Left lung (tissue), 14 donors: ENCODE data around the gene FXYD4. TPM values are rescaled to one million over a fixed set of nuclear protein-coding genes. Genes with fewer than 3 reads are reported as not detected.

Source experiments
- ATAC-seq: fragments of 200-7000 bp; cut with Tn5 transposase; one replicate; pipeline ENCODE4 v1.9.1; 2020; ENCODE audit warnings: moderate library complexity
- DNase-seq, 4 donors: peaks; one replicate each; pipeline ENCODE4 v3.0.0-alpha.2; 2013 to 2020
- H3K27ac ChIP-seq, 2 donors: fragments of 200-600 bp; sonication (generic) in 1 of 2; one replicate each; pipeline versions ENCODE4 v1.5.0 to v1.8.0; 2020 to 2021
- H3K27me3 ChIP-seq, 2 donors: fragments of 200-600 bp; sonication (generic) in 1 of 2; one replicate each; pipeline versions ENCODE4 v1.5.0 to v1.8.0; 2020 to 2021
- H3K36me3 ChIP-seq, 2 donors: fragments of 200-600 bp; sonication (generic) in 1 of 2; one replicate each; pipeline versions ENCODE4 v1.5.0 to v1.8.0; 2020 to 2021
- H3K4me1 ChIP-seq, 2 donors: fragments of 200-600 bp; one replicate each; pipeline ENCODE4 v1.8.0; 2021
- H3K4me3 ChIP-seq, 2 donors: fragments of 200-600 bp; sonication (generic) in 1 of 2; one replicate each; pipeline versions ENCODE4 v1.5.0 to v1.8.0; 2020 to 2021; ENCODE audit warnings: mild to moderate bottlenecking in 1 of 2
- H3K9me3 ChIP-seq, 2 donors: fragments of 200-600 bp; sonication (generic) in 1 of 2; one replicate each; pipeline versions ENCODE4 v1.5.0 to v1.8.0; 2020 to 2021
- CTCF ChIP-seq, 2 donors: fragments of 200-600 bp; sonication (generic) in 1 of 2; IDR thresholded peaks; one replicate each; pipeline versions ENCODE4 v1.5.0 to v1.8.0; 2021; ENCODE audit warnings: antibody characterized with exemption in 2 of 2
- intact Hi-C, 2 donors: fragments of 100-400 bp; cut with DNase I; formaldehyde crosslinking; loops; one replicate each; pipeline versions ENCODE4 v1.11.2 to v1.14.2; 2022
- long read RNA-seq, 12 donors: library from polyadenylated mRNA in 2 of 12; unstranded in 2 of 12; transcript quantifications; one replicate each; pipeline ENCODE4 v2.0.0 and lab custom pipeline, GENCODE V29; 2019 to 2026
- polyA plus RNA-seq, 6 donors: library from polyadenylated mRNA; unstranded; fragments of 120-200 nt; gene quantifications; one replicate each; pipeline ENCODE4 v1.2.1, GENCODE V29; 2013; ENCODE audit not compliant: insufficient read length in 6 of 6
- total RNA-seq, 2 donors: library from RNA; stranded (reverse); fragmentation: NEBNext Ultra II Directional; extraction: Animal tissue kit (Norgen Biotek cat#: 25700); gene quantifications; one replicate each; pipeline ENCODE4 v1.2.1, GENCODE V29; 2021
- donor health status: DM: no; HTN: yes; CAD: no.
- donor health status: DM: no; HTN: no; CAD: no.

FXYD4 gene
- 1 to 10 TPM; 1.0 to 6.0 TPM for total RNA-seq
- polyA plus RNA-seq: not detected
- long read RNA-seq, donor 1: 0 reads
- long read RNA-seq, donor 2: 0 reads
- long read RNA-seq, donor 3: 0 reads
- long read RNA-seq, donor 4, partial matches to known transcripts: 0 of 3 reads
- long read RNA-seq, donor 4, other reads (novel, unspliced or antisense): 0 of 3 reads
- long read RNA-seq, donor 5, partial matches to known transcripts: 490 of 562 reads
- long read RNA-seq, donor 5, other reads (novel, unspliced or antisense): 72 of 562 reads
- long read RNA-seq, donor 6: 0 reads
- long read RNA-seq, donor 7, partial matches to known transcripts: 29 of 84 reads
- long read RNA-seq, donor 7, other reads (novel, unspliced or antisense): 55 of 84 reads
- long read RNA-seq, donor 8, partial matches to known transcripts: 75 of 150 reads
- long read RNA-seq, donor 8, other reads (novel, unspliced or antisense): 75 of 150 reads
- long read RNA-seq, donor 9: 0 reads
- long read RNA-seq, donor 10, partial matches to known transcripts: 0 of 1 reads
- long read RNA-seq, donor 10, other reads (novel, unspliced or antisense): 0 of 1 reads
- long read RNA-seq, donor 11: 0 reads
- long read RNA-seq, donor 12: 0 reads

- Histone ChIP-seq H3K27ac (no peak within 1 kb of the TSS), H3K9me3 (no peaks in the 10 kb centered on the region), H3K4me1 (no peaks in the 10 kb centered on the region), H3K36me3 (no peaks in the 10 kb centered on the region), H3K27me3 (no peaks in the 10 kb centered on the region), H3K4me3 (no peak within 1 kb of the TSS)
- ATAC-seq: peak; percentile 89
- TF ChIP-seq CTCF (IDR thresholded peaks at IDR 0.05): no peak
- intact Hi-C loops: no loop called here
- DNase-seq: peak in 3 of 4 donors; percentile 19 to 85 (median 76)
Observed at GRCh38 chr10:43371418-43371817, at the start of gene FXYD4. FXYD4 (plus strand) TSS chr10:43371636; CDS start chr10:43373747, 2,111 bp downstream.

GRCh38 chr10:43322331-43322730, 49.1 kb upstream of the FXYD4 start:
- intact Hi-C loops: no loop called here
- H3K27me3 ChIP-seq: peaks cover 0 to 11% of the 10 kb centered on the region in 2 donors
- DNase-seq: peak in 2 of 4 donors; percentile 11 to 23
- H3K27ac ChIP-seq: no peak overlapping the region
- H3K9me3 ChIP-seq: no peaks in the 10 kb centered on the region
- no peak for TF ChIP-seq CTCF (IDR thresholded peaks at IDR 0.05)
- peaks cover 9 to 14% of the 10 kb centered on the region in 2 donors for H3K4me1 ChIP-seq
- ATAC-seq: peak; percentile 86
- H3K36me3 ChIP-seq: no peaks in the 10 kb centered on the region
- peak overlapping the region; percentile 15 to 34 for H3K4me3 ChIP-seq

GRCh38 chr10:43322769-43323168, 48.7 kb upstream of the FXYD4 start:
- Histone ChIP-seq H3K27me3 (peaks cover 0 to 11% of the 10 kb centered on the region in 2 donors), H3K27ac (no peak overlapping the region), H3K4me3 (peak overlapping the region; percentile 15 to 34), H3K9me3 (no peaks in the 10 kb centered on the region), H3K36me3 (no peaks in the 10 kb centered on the region), H3K4me1 (peaks cover 9 to 14% of the 10 kb centered on the region in 2 donors)
- peak; percentile 67 to 95 (median 90) for DNase-seq
- intact Hi-C loops: no loop called here
- ATAC-seq: peak; percentile 100
- no peak for TF ChIP-seq CTCF (IDR thresholded peaks at IDR 0.05)

GRCh38 chr10:43323245-43323644, 48.2 kb upstream of the FXYD4 start:
- H3K36me3 ChIP-seq: no peaks in the 10 kb centered on the region
- H3K27me3 ChIP-seq: peaks cover 0 to 11% of the 10 kb centered on the region in 2 donors
- intact Hi-C loops: no loop called here
- H3K4me3 ChIP-seq: peak overlapping the region in 1 of 2 donors; percentile 34
- peaks cover 9 to 14% of the 10 kb centered on the region in 2 donors for H3K4me1 ChIP-seq
- DNase-seq (no peak), ATAC-seq (no peak)
- no peak overlapping the region for H3K27ac ChIP-seq
- H3K9me3 ChIP-seq: no peaks in the 10 kb centered on the region
- no peak for TF ChIP-seq CTCF (IDR thresholded peaks at IDR 0.05)

- peak in 2 of 4 donors; percentile 49 to 52 for DNase-seq
- H3K27ac ChIP-seq: no peak overlapping the region
- peaks cover 0 to 11% of the 10 kb centered on the region in 2 donors for H3K27me3 ChIP-seq
- intact Hi-C loops: no loop called here
- H3K36me3 ChIP-seq: no peaks in the 10 kb centered on the region
- no peaks in the 10 kb centered on the region for H3K9me3 ChIP-seq
- no peak overlapping the region for H3K4me3 ChIP-seq
- peaks cover 9 to 14% of the 10 kb centered on the region in 2 donors for H3K4me1 ChIP-seq
- TF ChIP-seq CTCF (IDR thresholded peaks at IDR 0.05): no peak
- no peak for ATAC-seq
Observed at GRCh38 chr10:43324876-43325275, 46.6 kb upstream of the FXYD4 start.
